PC-9 (cell line): ENCODE measurements around the gene CKS1B. TPM values are rescaled to one million over a fixed set of nuclear protein-coding genes. Genes with fewer than 3 reads are reported as not detected.
A peak's percentile ranks its signal among the peaks of the same experiment; 100 is the strongest.

ENCODE experiments used
- BruUV-seq: library from RNA; stranded (reverse); fragments of 400-500 nt; replicated peaks from 2 replicates; lab custom pipeline; 2021; lab: Mats Ljungman, UMichigan
- CTCF ChIA-PET: fragments of 300-600 bp; sonication (Branson Sonifier 250); formaldehyde crosslinking; loops from one replicate; lab custom pipeline; 2022; ENCODE audit warnings: antibody characterized with exemption; lab: Charles Lee
- POLR2A ChIA-PET: fragments of 300-600 bp; sonication (Branson Sonifier 250); formaldehyde crosslinking; loops from one replicate; lab custom pipeline; 2022; ENCODE audit warnings: antibody characterized with exemption; ENCODE audit not compliant: unreplicated experiment; lab: Charles Lee
- DNase-seq, 2 experiments: peaks; one replicate each; pipeline versions ENCODE4 v3.0.0 to v3.0.0-alpha.2; 2015 to 2022; ENCODE audit warnings: mixed read lengths in 1 of 2
- H2AFZ ChIP-seq: fragments of 200-600 bp; sonication (generic); 2 replicates; pipeline ENCODE4 v1.8.1; 2017; ENCODE audit warnings: antibody characterized with exemption
- H3F3A ChIP-seq: fragments of 200-600 bp; sonication (generic); 2 replicates; pipeline ENCODE4 v1.8.1; 2017; ENCODE audit warnings: antibody characterized with exemption, mild to moderate bottlenecking, low read depth; ENCODE audit not compliant: insufficient read depth
- H3K27ac ChIP-seq: fragments of 200-600 bp; sonication (generic); 2 replicates; pipeline ENCODE4 v1.6.1; 2016; ENCODE audit warnings: mixed run types
- H3K27me3 ChIP-seq: fragments of 200-600 bp; sonication (generic); 2 replicates; pipeline ENCODE4 v1.6.1; 2016; ENCODE audit warnings: low read depth, mixed run types; ENCODE audit not compliant: insufficient read depth
- H3K36me3 ChIP-seq: fragments of 200-600 bp; sonication (generic); 2 replicates; pipeline ENCODE4 v1.6.1; 2016; ENCODE audit warnings: low read depth, mixed run types
- H3K4me1 ChIP-seq: fragments of 200-600 bp; sonication (generic); replicated peaks from 2 replicates; pipeline ENCODE4 v1.6.1; 2016; ENCODE audit warnings: mixed run types; ENCODE audit not compliant: insufficient read depth
- H3K4me2 ChIP-seq: fragments of 200-600 bp; sonication (generic); 2 replicates; pipeline ENCODE4 v1.6.1; 2017; ENCODE audit warnings: mixed run types
- H3K4me3 ChIP-seq: fragments of 200-600 bp; sonication (generic); 2 replicates; pipeline ENCODE4 v1.6.1; 2016; ENCODE audit warnings: mixed run types
- H3K79me2 ChIP-seq: fragments of 200-600 bp; sonication (generic); 2 replicates; pipeline ENCODE4 v1.6.1; 2017; ENCODE audit warnings: low read depth, mixed run types
- H3K9me2 ChIP-seq: fragments of 200-600 bp; sonication (generic); 2 replicates; pipeline ENCODE4 v1.8.1; 2017; ENCODE audit warnings: mild to moderate bottlenecking; ENCODE audit not compliant: insufficient read depth
- H3K9me3 ChIP-seq: fragments of 200-600 bp; sonication (generic); 2 replicates; pipeline ENCODE4 v1.8.1; 2016; ENCODE audit warnings: low read depth; ENCODE audit not compliant: insufficient read depth
- H4K20me1 ChIP-seq: fragments of 200-600 bp; sonication (generic); 2 replicates; pipeline ENCODE4 v1.8.1; 2017; ENCODE audit not compliant: insufficient read depth
- EZH2 ChIP-seq: fragments of 200-600 bp; sonication (generic); IDR thresholded peaks from 2 replicates; pipeline ENCODE4 v1.8.0; 2017; ENCODE audit warnings: antibody characterized with exemption, low read depth
- intact Hi-C: fragments of 100-400 bp; cut with micrococcal nuclease; formaldehyde crosslinking; loops from one replicate; pipeline ENCODE4 v1.10.0; 2022; ENCODE audit not compliant: unreplicated experiment
- total RNA-seq: library from RNA; stranded (reverse); gene quantifications from 2 replicates; pipeline ENCODE4 v1.2.3, GENCODE V29; 2021
- TF ChIP-seq, protein P1 (sequence below): fragments of 200-600 bp; sonication (generic); conservative IDR thresholded peaks from 2 replicates; pipeline ENCODE4 v1.6.1; 2017; ENCODE audit warnings: mixed run types, antibody characterized with exemption, mild to moderate bottlenecking, moderate library complexity

CKS1B gene
- total RNA-seq, 1 experiment from 2014 or later = 236 TPM

- Histone ChIP-seq H3F3A (peaks cover 59% of the 10 kb centered on the region), H3K9me3 (no peaks in the 10 kb centered on the region), H4K20me1 (no peaks in the 10 kb centered on the region), H2AFZ (no peak overlapping the region), H3K9me2 (no peaks in the 10 kb centered on the region), H3K36me3 (peaks cover 33% of the 10 kb centered on the region), H3K4me2 (no peak overlapping the region), H3K4me3 (no peak overlapping the region), H3K27ac (no peak overlapping the region), H3K4me1 (peaks cover 45% of the 10 kb centered on the region), H3K27me3 (no peaks in the 10 kb centered on the region), H3K79me2 (peaks cover 41% of the 10 kb centered on the region)
- no TSS peak for BruUV-seq
- TF ChIP-seq, protein P1, sequence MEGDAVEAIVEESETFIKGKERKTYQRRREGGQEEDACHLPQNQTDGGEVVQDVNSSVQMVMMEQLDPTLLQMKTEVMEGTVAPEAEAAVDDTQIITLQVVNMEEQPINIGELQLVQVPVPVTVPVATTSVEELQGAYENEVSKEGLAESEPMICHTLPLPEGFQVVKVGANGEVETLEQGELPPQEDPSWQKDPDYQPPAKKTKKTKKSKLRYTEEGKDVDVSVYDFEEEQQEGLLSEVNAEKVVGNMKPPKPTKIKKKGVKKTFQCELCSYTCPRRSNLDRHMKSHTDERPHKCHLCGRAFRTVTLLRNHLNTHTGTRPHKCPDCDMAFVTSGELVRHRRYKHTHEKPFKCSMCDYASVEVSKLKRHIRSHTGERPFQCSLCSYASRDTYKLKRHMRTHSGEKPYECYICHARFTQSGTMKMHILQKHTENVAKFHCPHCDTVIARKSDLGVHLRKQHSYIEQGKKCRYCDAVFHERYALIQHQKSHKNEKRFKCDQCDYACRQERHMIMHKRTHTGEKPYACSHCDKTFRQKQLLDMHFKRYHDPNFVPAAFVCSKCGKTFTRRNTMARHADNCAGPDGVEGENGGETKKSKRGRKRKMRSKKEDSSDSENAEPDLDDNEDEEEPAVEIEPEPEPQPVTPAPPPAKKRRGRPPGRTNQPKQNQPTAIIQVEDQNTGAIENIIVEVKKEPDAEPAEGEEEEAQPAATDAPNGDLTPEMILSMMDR = no peak
- TF ChIP-seq EZH2 = no peak
- POLR2A ChIA-PET = no interaction called here
- intact Hi-C loops = no loop called here
- no peak for DNase-seq
- CTCF ChIA-PET = interaction anchor here (0.5 kb wide), 2 partner anchors 83 to 84 kb away, joined by 4 to 6 read pairs; partner anchors contain the start of gene ADAM15
Observed at GRCh38 chr1:154967331-154967950, 7.0 kb upstream of the CKS1B start.

GRCh38 chr1:154968731-154969130 lies 5.8 kb upstream of the CKS1B start:
- H3F3A ChIP-seq = peaks cover 64% of the 10 kb centered on the region
- no peak overlapping the region for H3K27ac ChIP-seq
- no peaks in the 10 kb centered on the region for H3K9me3 ChIP-seq
- no peak for DNase-seq
- peaks cover 44% of the 10 kb centered on the region for H3K4me1 ChIP-seq
- no peaks in the 10 kb centered on the region for H4K20me1 ChIP-seq
- BruUV-seq = no TSS peak
- H3K4me2 ChIP-seq = peak overlapping the region; percentile 93
- H3K79me2 ChIP-seq = peaks cover 41% of the 10 kb centered on the region
- peak overlapping the region; percentile 87; the same call in 1 of the 2 replicates for H3K4me3 ChIP-seq
- ChIA-PET POLR2A (no interaction called here), CTCF (interaction anchor here (0.5 kb wide), 1 partner anchor 617 kb away, joined by 4 read pairs; no protein-coding TSS in a partner anchor)
- intact Hi-C loops = no loop called here
- TF ChIP-seq, protein P1 = no peak
- no peak for TF ChIP-seq EZH2
- no peak overlapping the region for H2AFZ ChIP-seq
- no peaks in the 10 kb centered on the region for H3K9me2 ChIP-seq
- peaks cover 33% of the 10 kb centered on the region for H3K36me3 ChIP-seq
- no peaks in the 10 kb centered on the region for H3K27me3 ChIP-seq

GRCh38 chr1:154969246-154969645 lies 5.2 kb upstream of the CKS1B start:
- peaks cover 62% of the 10 kb centered on the region for H3F3A ChIP-seq
- intact Hi-C loops = no loop called here
- H3K4me3 ChIP-seq = peak overlapping the region; percentile 87; the same call in 1 of the 2 replicates
- H3K27me3 ChIP-seq = no peaks in the 10 kb centered on the region
- no peak overlapping the region for H2AFZ ChIP-seq
- H3K9me3 ChIP-seq = no peaks in the 10 kb centered on the region
- ChIA-PET CTCF (interaction anchor here (0.5 kb wide), 1 partner anchor 616 kb away, joined by 4 read pairs; no protein-coding TSS in a partner anchor), POLR2A (interaction anchor here (0.7 kb wide), 1 partner anchor 26 kb away, joined by 8 read pairs; no protein-coding TSS in a partner anchor)
- H4K20me1 ChIP-seq = no peaks in the 10 kb centered on the region
- H3K36me3 ChIP-seq = peaks cover 33% of the 10 kb centered on the region; the same call in 1 of the 2 replicates
- peak overlapping the region; percentile 93 for H3K4me2 ChIP-seq
- no TSS peak for BruUV-seq
- peaks cover 41% of the 10 kb centered on the region for H3K79me2 ChIP-seq
- H3K27ac ChIP-seq = no peak overlapping the region
- no peaks in the 10 kb centered on the region for H3K9me2 ChIP-seq
- no peak for TF ChIP-seq EZH2
- TF ChIP-seq, protein P1 = no peak
- peaks cover 44% of the 10 kb centered on the region for H3K4me1 ChIP-seq
- no peak for DNase-seq
